Activated effector memory CD4-positive, alpha-beta T cell treated with anti-CD3 and anti-CD28 coated beads, Interleukin-2, amount 50 U/mL, for 16 hours (primary cell): ENCODE measurements around the gene LSM6.

Source experiments
- DNase-seq: peaks from one replicate; pipeline ENCODE4 v3.0.0-alpha.2; 2020

Gene LSM6

GRCh38 chr4:146190456-146190855 is 14.9 kb downstream of the LSM6 start:
- no peak for DNase-seq

DNA sequence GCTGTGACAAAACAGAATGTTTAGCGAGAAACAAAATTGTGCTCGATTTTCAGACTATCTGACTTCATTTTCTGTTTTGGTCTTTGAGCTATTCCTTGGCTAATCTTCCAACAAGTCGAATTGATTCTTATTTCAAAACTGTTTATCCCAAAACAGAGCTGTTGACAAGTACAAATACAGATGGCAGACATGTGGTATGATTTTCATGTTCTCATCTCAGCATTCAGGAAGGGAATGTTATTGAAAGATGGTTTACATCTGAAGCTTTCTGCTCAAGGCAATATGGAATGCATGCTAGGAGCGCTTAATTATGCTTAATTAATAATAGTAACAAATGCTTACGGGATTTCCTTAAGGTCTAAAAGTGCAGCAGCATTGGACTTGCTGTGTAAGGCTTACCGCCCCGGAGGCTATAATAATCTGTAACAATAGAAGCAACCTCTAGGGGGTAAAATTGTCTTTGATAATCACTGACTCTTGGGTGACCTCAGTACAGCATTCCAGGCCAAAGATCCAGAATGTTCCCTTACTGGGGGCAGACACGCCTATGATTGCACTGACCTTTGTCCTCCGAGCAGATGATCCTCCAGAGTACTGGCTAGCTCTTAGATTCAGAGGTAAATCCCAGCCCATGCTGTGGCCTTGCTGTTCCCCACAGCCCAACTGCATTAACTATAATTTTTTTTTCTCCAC is 16.4 kb downstream of the LSM6 start:
- DNase-seq, result no peak

GRCh38 chr4:146193628-146194027 is 18.1 kb downstream of the LSM6 start:
- no peak for DNase-seq

DNA sequence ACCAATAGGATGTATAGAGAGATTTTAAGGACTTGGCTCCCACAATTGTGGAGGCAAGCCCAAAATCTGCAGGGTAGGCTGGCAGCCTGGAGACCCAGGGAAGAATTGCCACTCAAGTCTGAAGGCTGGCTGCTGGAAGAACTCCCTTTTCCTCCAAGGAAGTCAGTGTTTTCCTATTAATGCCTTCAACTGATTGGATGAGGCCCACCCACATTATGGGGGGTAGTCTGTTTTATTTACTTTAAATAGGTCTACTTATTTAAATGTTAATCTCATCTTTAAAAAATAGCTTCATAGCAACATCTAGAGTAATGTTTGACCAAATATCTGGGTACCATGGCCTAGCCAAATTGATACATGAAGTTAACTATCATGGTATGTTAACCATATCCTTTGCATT is 18.7 kb downstream of the LSM6 start:
- no peak for DNase-seq

DNA sequence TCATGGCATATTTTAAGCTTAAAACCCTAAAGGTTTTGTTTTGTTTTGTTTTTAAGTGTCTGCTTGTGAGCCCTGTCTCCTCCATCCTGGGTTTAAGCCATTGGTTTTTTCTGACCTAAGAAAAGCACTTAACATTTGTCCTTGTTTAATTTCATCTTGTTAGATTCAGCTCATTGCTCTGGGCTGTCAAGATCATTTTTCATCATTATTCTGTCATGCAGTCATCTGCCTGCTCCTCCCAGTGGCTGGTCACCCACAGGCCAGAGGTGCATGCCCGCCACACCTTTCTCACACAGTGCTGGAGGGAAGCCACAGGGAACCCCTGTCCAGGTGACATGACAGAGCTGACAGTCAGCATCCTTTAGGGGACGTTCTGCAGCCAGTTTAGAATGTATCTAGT is 27.1 kb downstream of the LSM6 start:
- DNase-seq, result no peak

GRCh38 chr4:146207410-146207809 is 31.9 kb downstream of the LSM6 start:
- no peak for DNase-seq

GRCh38 chr4:146210890-146211289 is 35.4 kb downstream of the LSM6 start:
- DNase-seq, result no peak

- no peak for DNase-seq
These were observed 35.9 kb downstream of the LSM6 start for GRCh38 chr4:146211440-146211839.

DNA sequence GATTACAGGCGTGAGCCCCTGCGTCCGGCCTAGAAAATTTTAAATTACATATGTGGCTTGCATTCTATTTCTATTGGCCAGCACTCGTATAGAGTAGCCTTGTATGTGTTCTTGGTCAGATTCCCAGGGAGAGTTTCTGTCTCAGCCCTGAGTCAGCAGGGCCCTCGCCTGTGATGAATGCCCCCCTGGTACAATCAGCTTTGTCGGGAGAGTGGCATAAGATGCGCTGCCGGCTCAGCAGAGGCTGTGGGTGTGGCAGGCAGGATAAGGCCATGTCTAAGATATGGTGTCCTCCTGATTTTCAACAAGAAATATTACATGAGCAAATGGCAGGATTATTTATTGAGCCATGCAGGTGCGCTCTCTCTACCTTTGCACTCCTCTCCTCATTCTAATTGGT is 37.3 kb downstream of the LSM6 start:
- no peak for DNase-seq

- no peak for DNase-seq
These were observed 38.7 kb downstream of the LSM6 start, which contains the start of gene REELD1 for GRCh38 chr4:146214238-146214637. TSS of gene REELD1 (plus strand) at chr4:146214538. CDS start at chr4:146216953, 2,415 bp downstream.

GRCh38 chr4:146222313-146222712 is 46.8 kb downstream of the LSM6 start:
- no peak for DNase-seq

GRCh38 chr4:146224326-146224966 is 48.9 kb downstream of the LSM6 start:
- DNase-seq, result no peak

GRCh38 chr4:146229406-146229805 is 53.9 kb downstream of the LSM6 start:
- DNase-seq, result no peak

GRCh38 chr4:146232131-146232722 is 56.7 kb downstream of the LSM6 start:
- no peak for DNase-seq

- no peak for DNase-seq
These were observed 60.2 kb downstream of the LSM6 start for GRCh38 chr4:146235654-146236177.

DNA sequence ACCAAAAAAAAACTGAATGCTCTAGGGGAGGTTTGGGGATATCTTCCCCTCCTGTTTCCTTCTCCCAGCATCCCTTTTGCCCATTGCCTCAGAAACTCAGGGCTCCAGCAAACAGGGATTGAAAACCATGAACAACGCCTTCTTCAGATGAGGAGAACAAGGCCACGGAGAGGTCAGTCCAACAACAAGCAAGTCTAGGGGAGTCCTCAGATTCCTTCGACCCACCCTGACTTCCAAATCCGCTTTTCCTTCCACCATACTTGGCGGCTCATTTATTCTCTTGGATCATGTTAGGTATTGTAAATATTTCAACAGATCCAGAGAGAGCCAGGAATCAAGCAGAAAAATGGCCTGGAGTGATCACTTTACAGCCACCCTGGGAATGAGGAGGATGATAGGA is 60.7 kb downstream of the LSM6 start:
- DNase-seq, result no peak

- no peak for DNase-seq
These were observed 61.6 kb downstream of the LSM6 start for GRCh38 chr4:146237092-146237491.

- no peak for DNase-seq
These were observed 62.6 kb downstream of the LSM6 start for GRCh38 chr4:146238107-146238506.
